Hematopoietic multipotent progenitor cell treated with erythropoietin and hydrocortisone succinate and interleukin-3 and kit ligand, for 8 days (in vitro differentiated cells): Measurements from ENCODE around the gene GIMAP2.
"Not testable (repeated sequence)": the region's sequence is repeated elsewhere in the genome, so short reads cannot be mapped to it uniquely, and the experiment has no call there.

Experiments
- DNase-seq: peaks from one replicate; pipeline ENCODE4 v3.0.0-alpha.2; 2015

GIMAP2 gene

GRCh38 chr7:150685219-150686029 lies at the start of gene GIMAP2:
GIMAP2 (plus strand) TSS chr7:150685706; CDS start chr7:150687060, 1,354 bp downstream.
- DNase-seq, result peak; percentile 74

GRCh38 chr7:150641854-150642253 lies 43.7 kb upstream of the GIMAP2 start:
- DNase-seq, result no peak

- no peak for DNase-seq
These were observed 42.6 kb upstream of the GIMAP2 start for GRCh38 chr7:150642926-150643325.

GRCh38 chr7:150645259-150646020 lies 40.1 kb upstream of the GIMAP2 start:
- no peak for DNase-seq

- DNase-seq, result no peak
These were observed 37.0 kb upstream of the GIMAP2 start for GRCh38 chr7:150648353-150649079.

- no peak for DNase-seq
These were observed 36.5 kb upstream of the GIMAP2 start for GRCh38 chr7:150649080-150649385.

GRCh38 chr7:150654692-150655091 lies 30.8 kb upstream of the GIMAP2 start:
- no peak for DNase-seq

GRCh38 chr7:150656047-150656446 lies 29.5 kb upstream of the GIMAP2 start:
- no peak for DNase-seq

GRCh38 chr7:150657526-150657925 lies 28.0 kb upstream of the GIMAP2 start:
- no peak for DNase-seq

- no peak for DNase-seq
These were observed 24.4 kb upstream of the GIMAP2 start for GRCh38 chr7:150660939-150661613.

GRCh38 chr7:150662821-150663220 lies 22.7 kb upstream of the GIMAP2 start:
- DNase-seq, result not testable (repeated sequence)

- no peak for DNase-seq
These were observed 21.6 kb upstream of the GIMAP2 start for GRCh38 chr7:150663802-150664494.

- DNase-seq, result no peak
These were observed 20.3 kb upstream of the GIMAP2 start for GRCh38 chr7:150665089-150665748.

GRCh38 chr7:150665896-150666295 lies 19.6 kb upstream of the GIMAP2 start:
- no peak for DNase-seq

GRCh38 chr7:150666412-150666811 lies 19.1 kb upstream of the GIMAP2 start:
- no peak for DNase-seq

- DNase-seq, result no peak
These were observed 17.0 kb upstream of the GIMAP2 start for GRCh38 chr7:150668472-150668911.

GRCh38 chr7:150668977-150669376 lies 16.5 kb upstream of the GIMAP2 start:
- no peak for DNase-seq

- not testable (repeated sequence) for DNase-seq
These were observed 13.5 kb upstream of the GIMAP2 start for GRCh38 chr7:150671798-150672585.

GRCh38 chr7:150675714-150676113 lies 9.8 kb upstream of the GIMAP2 start:
- no peak for DNase-seq

- DNase-seq, result not testable (repeated sequence)
These were observed 9.2 kb upstream of the GIMAP2 start for GRCh38 chr7:150676276-150676675.

GRCh38 chr7:150676854-150677253 lies 8.7 kb upstream of the GIMAP2 start:
- not testable (repeated sequence) for DNase-seq
